ENCODE data around the gene WWOX.

The WWOX gene

DNA sequence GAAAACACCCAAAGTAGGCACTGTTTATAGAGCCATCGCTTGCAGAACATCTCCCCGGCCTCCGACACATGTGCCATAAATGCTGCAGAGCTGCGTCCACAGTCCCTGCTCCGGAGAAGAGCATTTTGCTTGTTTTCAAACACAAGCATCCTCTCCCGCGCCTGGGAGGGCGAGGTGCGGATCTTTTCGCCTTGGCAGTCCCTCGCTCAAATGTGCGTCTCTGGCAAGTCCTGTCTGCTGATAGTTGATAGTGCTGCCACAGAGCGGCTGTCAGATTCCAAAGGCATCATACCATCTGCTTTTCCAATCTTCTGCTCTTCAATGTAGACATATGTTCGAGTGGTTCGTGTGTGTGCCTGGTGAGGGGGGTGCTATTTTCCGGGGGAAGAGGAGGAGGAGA, 897.3 kb downstream of the WWOX start:
- no peak for DNase-seq (ENCODE audit: low spot score)

DNA sequence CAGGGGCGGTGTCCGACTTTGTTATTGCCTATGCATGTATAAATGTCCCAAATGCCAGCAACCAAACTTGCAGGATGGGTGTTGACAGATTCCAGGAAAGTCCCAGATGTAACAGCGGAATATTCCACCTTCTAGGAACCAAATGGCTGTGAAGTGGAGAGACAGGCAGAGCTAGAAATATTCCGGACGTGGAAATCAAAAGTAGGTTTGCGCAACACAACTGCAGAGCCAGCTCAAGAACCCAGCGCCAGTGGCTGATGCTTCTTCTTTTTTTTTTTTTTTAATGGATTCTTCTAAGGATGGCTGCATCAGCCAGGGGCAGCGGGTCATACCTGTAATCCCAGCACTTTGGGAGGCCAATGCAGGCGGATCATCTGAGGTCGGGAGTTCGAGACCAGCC, 899.4 kb downstream of the WWOX start:
- no peak for DNase-seq (ENCODE audit: low spot score)

DNA sequence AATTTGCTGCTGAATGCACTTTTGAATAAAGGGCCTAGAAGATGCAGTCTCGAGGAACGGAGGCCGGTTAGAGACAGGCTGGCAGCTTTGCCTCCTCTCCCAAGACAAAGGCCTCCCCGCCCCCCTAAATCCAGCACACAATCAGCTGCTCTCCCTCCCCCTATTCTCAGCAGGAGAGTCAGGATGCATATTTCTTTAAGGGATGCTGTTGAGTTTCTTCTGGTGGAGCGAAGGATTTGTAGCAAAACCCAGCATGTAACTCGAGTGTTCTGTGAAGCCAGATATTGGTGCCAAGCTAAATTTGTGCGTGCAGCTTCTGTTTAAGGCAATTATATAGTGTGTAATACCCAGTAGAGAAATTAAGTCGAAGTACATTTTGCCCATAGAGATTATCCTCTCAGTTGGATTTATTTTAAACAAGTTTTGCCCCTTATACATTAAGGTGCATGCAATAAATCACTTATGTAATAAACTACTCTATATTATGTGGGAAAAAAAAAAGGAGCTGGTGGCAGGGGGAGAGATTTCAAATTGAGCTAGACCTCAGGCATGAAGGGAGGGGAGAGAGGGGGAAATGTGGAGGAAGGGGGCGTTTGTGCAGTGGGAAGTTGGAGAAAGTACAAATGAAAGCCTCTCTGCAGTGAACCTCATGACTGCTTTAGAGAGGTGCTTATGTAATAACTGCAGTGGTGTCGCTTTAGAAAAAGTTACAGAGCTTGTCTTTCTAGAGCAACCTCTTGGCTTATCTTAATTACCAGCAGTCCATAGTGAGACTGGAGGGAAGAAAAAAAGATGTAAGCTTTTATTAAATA, 901.9 kb downstream of the WWOX start:
- no peak for DNase-seq (ENCODE audit: low spot score)

DNA sequence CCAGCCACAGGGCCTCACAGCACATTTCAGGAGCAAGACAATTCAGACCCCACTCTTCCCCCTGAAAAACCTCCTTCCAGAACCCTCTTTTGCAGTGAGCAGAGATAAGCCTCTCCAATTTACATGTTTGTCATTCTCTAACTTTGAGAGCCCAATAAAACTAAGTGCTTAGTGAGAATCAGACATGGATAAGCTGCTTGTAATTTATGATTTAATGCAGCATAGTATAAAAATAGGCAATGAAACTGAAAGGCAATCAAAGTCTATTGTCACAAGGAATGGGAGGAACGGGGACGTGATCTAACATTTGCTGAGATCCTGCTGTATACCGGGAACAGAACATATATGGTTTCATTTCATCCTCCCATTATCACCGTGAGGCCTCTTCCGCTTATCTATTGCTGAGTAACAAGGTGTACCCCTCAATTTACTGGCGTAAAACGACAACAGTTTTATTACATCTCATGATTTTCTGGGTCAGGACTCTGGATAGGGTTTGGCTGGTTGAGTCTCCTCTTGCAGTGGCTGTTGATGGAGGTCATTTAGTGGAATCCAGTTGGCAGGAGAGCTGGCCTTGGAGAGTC, 903.7 kb downstream of the WWOX start:
- no peak for DNase-seq (ENCODE audit: low spot score)

DNA sequence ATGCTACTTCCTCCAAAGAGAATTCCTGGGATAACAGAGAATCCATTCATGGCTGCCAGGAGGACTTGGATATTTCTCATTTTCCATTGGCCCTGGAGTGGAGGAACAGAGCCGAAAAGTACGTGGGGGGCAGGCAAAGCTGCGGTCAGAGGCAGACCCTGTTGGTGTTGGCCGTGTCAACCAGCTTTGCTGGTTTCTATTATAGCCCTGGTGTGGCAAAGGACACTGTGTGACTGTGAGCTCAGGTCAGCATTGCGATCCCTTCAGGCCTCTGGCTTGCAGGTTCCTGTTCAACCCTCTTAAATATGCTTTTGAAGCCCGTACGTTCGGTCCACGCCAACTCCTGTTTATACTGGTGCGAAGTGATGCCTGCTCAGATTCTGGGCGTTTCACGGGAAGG, 904.9 kb downstream of the WWOX start:
- no peak for DNase-seq (ENCODE audit: low spot score)

DNA sequence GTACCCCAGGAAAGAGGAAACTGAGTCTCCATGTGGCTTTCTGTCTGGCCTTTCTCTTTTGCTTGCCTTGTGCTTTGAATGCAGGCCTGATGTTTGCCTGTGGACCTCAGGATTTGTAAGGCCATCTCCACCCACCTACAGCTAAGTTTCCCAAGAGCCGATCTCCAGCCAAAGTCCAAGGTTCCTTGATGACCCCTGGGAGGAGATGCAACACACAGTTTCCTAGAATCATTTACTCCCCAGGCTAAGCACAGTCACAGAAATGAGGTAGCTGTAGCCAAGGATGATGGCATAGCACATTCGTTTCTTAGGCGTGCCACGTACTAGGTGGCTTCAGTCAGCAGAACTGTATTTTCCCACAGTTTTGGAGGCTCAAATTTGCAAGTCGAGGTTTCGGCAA, 905.6 kb downstream of the WWOX start:
- no peak for DNase-seq (ENCODE audit: low spot score)

DNA sequence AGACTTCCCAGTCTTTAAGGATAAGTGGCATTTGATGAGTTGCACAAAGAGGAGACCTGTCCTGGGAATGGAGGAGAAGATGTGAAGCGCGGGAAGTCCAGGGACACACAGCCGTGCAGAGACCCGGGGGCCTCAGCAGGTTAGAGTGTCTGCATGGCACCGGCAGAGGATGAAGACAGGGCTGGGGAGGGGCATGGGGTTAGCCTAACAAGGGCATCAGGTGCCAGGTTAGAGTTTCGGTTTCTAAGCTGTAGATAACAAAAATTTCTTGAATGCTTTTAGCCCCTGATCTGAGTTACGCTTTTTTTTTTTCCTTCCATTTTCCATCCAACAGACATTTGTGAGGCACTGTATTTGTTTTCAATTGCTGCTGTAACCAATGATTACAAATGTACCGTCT, 906.8 kb downstream of the WWOX start:
- DNase-seq (ENCODE audit: low spot score) = no peak

DNA sequence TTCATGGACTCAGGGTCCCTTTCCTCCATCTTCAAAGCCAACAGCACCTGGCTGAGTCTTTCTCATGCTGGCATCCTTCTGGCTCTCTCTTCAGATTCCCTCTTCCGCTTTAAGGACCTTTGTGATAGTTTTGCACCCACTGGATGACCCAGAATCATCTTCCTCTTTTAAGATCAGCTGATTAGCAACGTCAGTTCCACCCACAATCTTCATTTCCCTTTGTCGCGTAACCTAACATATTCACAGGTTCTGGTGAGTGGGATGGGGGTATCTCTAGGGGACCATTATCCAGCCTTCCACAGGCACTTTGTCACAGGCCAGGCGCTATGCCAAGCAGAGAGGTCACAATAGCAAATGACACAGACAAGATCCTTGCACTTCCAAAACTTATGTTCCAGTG, 907.3 kb downstream of the WWOX start:
- no peak for DNase-seq (ENCODE audit: low spot score)

DNA sequence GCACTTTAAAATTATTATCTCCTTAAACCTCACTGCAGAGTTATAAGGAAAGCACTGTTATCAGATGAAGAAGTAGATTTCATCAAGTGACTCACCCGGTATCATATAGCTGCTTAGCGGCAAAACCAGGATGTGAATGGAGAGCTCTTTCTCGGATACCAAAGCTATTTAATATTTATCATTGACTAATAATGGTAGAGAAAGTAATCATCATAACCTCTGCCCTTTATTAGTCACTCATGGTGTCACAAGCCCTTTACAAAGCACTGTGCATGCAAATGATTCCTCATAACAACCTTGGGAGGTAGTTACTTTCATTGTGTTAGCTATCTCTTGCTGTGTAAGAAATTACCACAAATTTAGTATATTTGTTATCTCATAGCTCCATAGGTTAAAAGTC, 908.2 kb downstream of the WWOX start:
- DNase-seq (ENCODE audit: low spot score) = no peak

DNA sequence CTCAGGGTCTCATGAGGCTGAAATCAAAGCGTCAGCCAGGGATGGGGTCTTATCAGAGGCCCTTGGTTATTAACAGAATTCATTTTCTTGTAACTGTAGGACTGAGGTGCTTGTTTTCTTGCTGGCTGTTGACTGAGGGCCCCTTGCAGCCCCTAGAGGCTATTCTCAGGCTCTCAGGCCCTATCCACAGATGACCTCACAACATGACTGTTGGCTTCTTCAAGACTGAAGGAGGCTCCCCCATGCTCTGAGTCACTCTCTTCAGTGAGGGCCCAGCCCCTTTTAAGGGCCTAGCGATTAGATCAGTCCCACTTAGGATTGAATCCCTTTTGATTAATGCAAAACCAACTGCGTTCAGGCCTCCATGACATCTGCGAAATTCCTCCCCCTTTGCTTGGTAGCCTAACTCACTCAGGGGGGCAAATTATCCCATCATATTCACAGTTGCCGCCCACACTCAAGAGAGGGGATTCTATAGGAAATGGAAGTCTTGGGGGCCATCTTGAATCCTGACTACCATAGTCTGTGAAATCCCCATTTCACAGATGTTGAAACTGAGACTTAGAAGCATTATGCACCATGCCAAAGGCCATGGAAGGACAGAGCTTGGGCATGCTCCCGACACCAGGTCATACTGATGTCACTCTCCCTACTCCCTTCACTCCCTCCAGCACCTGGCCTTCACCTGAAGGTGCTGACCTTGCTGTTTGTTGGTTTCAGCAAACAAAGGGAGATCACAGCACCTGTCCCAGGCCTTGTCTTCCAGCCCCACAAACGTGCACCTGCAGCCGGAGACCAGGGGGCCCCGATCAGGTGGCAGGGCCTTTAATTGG, 908.8 kb downstream of the WWOX start:
- DNase-seq (ENCODE audit: low spot score) = no peak

DNA sequence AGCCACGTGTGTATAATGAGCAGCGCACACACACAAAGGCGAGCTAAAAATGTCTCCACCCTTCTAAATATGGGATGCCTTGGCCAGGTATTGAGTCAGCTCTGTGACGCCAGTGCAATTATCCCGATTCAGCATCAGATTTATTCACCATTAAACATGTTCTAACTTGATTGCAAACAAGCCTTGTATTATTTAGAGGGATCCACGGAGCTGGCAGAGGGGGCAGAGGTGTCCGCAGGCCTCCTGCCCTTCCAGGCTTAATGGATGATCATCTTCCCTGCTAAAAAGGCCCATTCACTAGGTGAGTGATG, 909.4 kb downstream of the WWOX start:
- DNase-seq (ENCODE audit: low spot score) = no peak

DNA sequence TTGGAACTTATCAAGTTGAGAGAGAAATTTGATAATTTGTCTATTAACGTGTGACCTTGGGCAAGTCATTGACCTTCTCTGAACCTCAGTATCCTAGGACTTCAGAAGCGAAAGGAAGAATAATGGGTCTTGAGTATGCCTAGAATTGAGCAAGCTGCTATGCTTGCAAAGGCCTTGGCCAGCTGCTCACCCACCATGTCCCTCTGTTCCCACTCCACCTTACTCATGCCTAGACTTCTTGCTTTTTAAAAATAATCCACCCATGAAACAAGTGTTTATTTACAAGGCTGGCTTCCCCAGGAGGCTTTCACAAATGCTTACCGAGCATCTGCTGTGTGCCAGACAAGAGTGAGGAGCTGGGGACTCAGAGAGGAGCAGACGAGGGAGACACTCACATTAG, 910.4 kb downstream of the WWOX start:
- no peak for DNase-seq (ENCODE audit: low spot score)

DNA sequence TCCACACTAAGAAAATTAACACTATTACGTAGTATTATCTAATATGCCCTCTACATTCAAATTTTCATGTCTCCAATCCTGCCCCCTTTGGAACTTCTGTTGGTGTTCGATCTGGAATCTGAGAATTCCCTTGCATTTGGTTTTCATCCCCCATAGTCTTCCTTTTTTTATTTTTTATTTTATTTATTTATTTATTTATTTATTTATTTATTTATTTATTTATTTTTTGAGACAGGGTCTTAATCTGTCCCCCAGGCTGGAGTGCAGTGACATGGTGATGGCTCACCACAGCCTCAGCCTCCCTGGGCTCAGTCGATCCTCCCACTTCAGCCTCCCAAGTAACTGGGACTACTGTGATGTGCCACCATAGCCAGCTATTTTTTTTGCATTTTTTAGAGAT, 911.8 kb downstream of the WWOX start:
- no peak for DNase-seq (ENCODE audit: low spot score)

DNA sequence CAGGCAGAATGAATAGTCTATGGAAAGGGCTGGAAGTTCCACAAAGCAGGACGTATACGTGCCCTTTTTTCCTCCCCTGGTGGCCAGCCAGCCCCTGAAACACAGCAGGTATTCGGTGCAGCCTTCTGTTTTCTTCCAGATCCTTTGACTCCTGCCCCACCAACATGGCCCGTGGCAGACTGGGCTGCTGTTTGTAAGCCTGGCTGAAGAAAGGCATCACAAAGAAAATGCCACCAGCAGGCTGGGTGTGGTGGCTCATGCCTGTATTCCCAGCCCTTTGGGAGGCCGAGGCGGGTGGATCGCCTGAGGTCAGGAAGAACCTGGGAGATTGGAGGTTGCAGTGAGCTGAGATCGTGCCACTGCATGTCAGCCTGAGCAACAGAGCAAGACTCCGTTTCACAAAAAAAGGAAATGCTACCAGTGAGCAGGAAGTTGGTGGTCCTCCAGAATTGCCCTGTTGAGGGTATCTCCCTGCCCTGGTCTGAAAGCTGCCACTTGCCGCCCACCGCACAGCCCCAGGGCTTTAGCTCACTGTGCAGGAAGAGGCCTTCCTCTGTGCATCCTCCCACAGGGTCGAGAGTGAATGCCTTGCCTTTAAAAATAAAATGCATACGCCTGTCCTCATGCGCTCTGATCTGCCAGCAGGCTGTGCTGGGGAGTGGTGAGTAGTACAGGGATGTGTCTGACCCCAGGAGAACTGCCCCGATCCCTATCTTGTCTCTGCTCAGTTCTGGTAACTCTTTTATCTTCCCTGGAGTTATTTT, 913.4 kb downstream of the WWOX start:
- no peak for DNase-seq (ENCODE audit: low spot score)

DNA sequence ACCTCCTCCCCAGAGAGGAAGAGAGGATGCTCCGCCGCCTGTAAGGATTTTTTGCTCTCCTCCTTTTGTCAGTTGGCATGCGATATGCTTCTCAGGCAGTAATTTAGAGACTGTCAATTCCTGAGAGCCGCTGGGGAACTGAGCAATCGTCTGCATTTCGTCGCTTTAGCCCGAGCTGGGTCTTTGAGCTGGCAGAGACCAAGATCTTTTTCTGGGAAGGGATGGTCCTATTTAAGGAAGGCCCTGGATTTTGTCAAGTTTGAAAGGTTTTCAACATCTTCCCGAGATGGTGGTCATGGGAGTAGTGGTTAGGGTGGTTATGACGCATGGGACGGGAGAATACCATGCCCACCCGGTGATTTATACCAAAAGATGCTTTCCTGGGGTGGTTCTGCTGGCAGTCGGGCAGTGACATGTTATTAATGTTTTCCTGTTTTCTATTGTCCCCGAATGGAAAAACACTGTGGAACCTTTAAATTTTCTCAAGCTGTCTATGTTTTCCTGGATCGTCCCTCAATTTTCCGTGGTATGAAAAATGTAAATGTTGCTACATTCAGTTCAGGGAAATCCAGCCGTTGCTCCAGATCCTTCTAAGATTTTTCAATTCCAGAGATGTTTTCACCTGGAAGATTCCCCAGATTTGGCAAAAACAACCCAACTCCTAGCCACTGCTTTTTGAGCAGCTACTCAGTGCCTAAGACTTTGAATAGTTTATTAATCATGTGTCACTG, 914.6 kb downstream of the WWOX start:
- DNase-seq (ENCODE audit: low spot score) = no peak

DNA sequence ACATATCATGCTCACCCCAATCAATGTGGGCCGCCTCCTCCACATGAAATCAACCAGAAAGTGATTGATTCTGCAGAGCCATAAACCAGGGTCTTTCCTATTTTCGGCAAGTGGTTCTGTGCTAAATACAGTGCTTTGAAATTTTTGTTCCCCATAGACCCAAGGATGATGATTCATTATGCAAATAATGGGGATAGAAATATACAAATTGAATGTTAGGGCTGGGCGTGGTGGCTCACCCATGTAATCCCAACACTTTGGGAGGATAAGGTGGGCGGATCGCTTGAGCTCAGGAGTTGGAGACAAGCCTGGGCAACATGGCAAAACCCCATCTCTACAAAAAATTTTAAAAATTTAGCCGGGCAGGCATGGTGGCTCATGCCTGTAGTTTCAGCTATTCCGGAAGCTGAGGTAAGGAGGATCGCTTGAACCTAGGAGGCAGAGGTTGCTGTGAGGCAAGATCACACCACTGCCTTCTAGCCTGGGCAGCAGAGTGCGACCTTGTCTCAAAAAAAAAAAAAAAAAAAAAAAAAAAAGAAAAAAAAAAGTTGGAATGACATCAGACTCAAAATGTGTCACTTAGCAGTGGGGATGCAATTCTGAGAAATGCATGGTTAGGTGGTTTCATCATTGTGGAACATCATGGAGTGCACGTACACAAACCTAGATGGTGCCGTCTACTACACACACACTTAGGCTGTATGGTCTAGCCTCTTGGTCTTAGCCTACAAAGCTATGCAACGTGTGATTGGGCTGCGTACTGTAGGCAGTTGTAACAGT, 919.4 kb downstream of the WWOX start:
- no peak for DNase-seq (ENCODE audit: low spot score)

DNA sequence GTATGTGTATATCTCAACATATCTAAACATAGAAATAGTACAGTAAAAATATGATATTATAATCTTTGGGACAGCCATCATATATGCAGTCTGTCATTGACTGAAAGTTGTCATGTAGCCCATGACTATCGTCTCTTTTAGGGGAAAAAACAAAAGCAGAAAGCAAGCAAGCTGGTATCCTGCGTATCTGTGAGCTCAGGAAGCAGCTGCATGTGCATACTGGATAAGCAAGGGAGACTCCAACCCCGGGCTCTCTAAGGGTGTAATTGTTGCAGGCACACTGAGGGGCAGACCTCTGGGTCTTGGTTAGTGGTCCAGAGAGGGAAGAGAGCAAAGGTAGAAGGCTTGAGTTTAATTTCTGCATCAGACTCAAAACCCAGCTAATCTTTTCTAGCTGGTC, 920.0 kb downstream of the WWOX start:
- no peak for DNase-seq (ENCODE audit: low spot score)

DNA sequence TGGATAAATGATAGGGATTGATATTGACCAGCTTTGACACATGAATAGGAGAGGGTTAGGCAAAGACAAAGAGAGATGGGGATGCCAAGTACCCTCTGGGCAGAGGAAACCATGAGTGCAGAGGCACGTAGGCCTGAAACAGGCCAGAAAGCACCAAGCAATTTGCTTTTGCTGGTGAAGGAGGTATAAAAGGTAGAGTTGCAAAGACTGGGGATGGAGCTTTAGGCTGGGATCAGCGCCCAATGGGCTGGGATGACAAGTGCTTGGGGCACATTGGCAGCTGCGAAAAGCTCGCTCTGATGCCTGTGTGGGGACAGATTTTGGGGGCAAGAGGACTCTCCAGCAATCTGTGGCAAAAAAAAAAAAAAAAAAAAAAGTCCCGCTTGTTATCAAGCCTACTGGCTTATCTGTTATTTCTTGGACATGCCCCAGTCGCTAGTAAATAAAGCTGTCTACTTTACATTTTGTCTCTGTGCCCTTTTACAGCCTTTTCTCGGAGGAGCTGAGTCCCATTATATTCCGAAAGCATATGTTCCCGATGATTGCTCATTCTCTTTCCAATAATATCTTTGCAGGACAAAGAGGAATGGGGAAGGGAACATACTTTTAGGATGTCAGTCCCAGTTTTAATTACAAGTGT, 922.7 kb downstream of the WWOX start:
- no peak for DNase-seq (ENCODE audit: low spot score)

DNA sequence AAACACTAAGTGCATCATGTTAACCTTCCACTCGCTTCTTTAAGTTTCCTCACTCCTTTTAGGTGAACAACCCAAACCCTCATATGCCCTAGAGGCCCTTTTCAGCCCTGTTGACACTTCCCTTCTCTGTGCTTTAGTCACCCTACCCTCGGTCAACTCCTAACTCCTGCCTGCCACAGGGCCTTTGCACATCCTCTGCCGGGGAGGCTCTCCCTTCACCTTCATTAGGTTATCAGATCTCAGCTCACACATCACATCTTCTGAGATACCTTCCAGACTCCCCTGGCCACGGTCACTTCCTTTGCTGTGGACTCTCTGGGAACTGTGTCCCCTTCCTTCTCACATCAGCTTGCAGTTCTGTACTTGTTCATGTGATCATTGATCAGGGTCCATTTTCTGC, 926.7 kb downstream of the WWOX start:
- DNase-seq (ENCODE audit: low spot score) = no peak

DNA sequence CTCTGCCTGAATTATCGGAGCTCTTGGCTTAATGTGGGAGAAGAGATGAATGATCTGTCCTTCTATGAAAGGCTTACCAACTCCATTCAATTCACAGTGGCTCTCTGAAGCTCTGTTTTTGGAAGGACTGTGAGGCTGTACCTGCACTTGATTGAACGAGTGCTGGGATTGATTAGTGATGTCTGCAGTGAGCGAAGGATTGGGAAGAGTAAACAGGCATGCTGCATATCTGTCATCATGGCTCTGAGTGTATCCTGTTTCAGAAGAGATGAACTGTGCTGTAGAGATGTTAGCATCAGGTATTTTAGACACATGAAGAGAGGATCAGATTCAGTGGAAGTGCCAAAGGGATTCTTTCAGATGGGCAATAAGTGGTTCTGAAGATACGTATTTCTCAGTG, 937.1 kb downstream of the WWOX start:
- DNase-seq (ENCODE audit: low spot score) = no peak
